ENCODE data around the gene HBEGF. TPM values are rescaled to one million over a fixed set of nuclear protein-coding genes. Genes with fewer than 3 reads are reported as not detected.

The HBEGF gene
- polyA plus RNA-seq, 2 of the 4 experiments (the other 2 are of a cell fraction) = 3.4 to 5.0 TPM

GRCh38 chr5:140311011-140311467 lies 35.4 kb downstream of the HBEGF start:
- WGBS (ENCODE audit: missing lambda C conversion rate) = 73% methylated on average over 5 of the region's 5 CpGs
- ATAC-seq (peak; percentile 89 to 94), DNase-seq (ENCODE audit: low read depth in 1 of 2, low spot score in 1 of 2) (peak in 1 of 2 experiments; percentile 61), FAIRE-seq (no peak)
- Histone ChIP-seq H3K4me3 (no peak overlapping the region), H3K9me3 (no peaks in the 10 kb centered on the region), H3K4me2 (peak overlapping the region; percentile 39; the same call in 2 of the 3 replicates), H3K4me1 (peaks cover 23% of the 10 kb centered on the region), H3K27ac (peak overlapping the region in 1 of 2 experiments; percentile 68; a peak in 3 of 6 replicates)
- peak; percentile 77 for TF ChIP-seq MAFK (IDR thresholded peaks at IDR 0.05; ENCODE audit: partially characterized antibody)
- no peak for TF ChIP-seq ESRRA (IDR thresholded peaks at IDR 0.05; ENCODE audit: borderline replicate concordance, low read length)
- TF ChIP-seq FOSL2 (IDR thresholded peaks at IDR 0.05) = peak; percentile 40; the same call in 1 of the 2 replicates
- peak; percentile 89 for TF ChIP-seq FOSL2 (CRISPR knock-in tag; IDR thresholded peaks at IDR 0.05)
- ChIA-PET CTCF (interaction anchor here (0.8 to 3.9 kb wide), 5 partner anchors 9 to 67 kb away, joined by 3 to 24 read pairs (median 3); partner anchors contain the start of gene HBEGF), POLR2A (interaction anchor here (1.5 to 1.7 kb wide), 2 partner anchors 8 to 35 kb away, joined by 4 to 10 read pairs; partner anchors contain the start of genes HBEGF and PFDN1)

GRCh38 chr5:140310434-140310833 lies 36.0 kb downstream of the HBEGF start:
- Histone ChIP-seq H3K4me1 (peaks cover 23% of the 10 kb centered on the region), H3K4me3 (no peak overlapping the region), H3K4me2 (peak overlapping the region; percentile 39; the same call in 2 of the 3 replicates), H3K9me3 (no peaks in the 10 kb centered on the region), H3K27ac (peak overlapping the region; percentile 32 to 68; a peak in 3 of 6 replicates)
- 89% methylated on average over 2 of the region's 2 CpGs for WGBS (ENCODE audit: missing lambda C conversion rate)
- CTCF ChIA-PET = interaction anchor here (0.9 to 3.9 kb wide), 4 partner anchors 8 to 66 kb away, joined by 3 to 24 read pairs (median 6); partner anchors contain the start of gene HBEGF
- ATAC-seq (no peak), FAIRE-seq (no peak), DNase-seq (ENCODE audit: low read depth in 1 of 2, low spot score in 1 of 2) (no peak)
- POLR2A ChIA-PET = interaction anchor here (1.5 to 1.7 kb wide), 2 partner anchors 8 to 36 kb away, joined by 4 to 10 read pairs; partner anchors contain the start of genes HBEGF and PFDN1
- TF ChIP-seq HOXB5 (CRISPR knock-in tag; IDR thresholded peaks at IDR 0.05) (no peak), MYC (IDR thresholded peaks at IDR 0.05; ENCODE audit: borderline replicate concordance, low read length) (no peak), BCL3 (IDR thresholded peaks at IDR 0.05) (no peak), PBX3 (IDR thresholded peaks at IDR 0.05) (no peak), NR3C1 (IDR thresholded peaks at IDR 0.05) (no peak), TP53 (CRISPR knock-in tag; IDR thresholded peaks at IDR 0.05) (no peak), JUNB (IDR thresholded peaks at IDR 0.05) (no peak), FOXS1 (CRISPR knock-in tag; IDR thresholded peaks at IDR 0.05) (no peak), ZNF302 (CRISPR knock-in tag; IDR thresholded peaks at IDR 0.05) (no peak), POLR2AphosphoS2 (conservative IDR thresholded peaks at IDR 0.05; ENCODE audit: low read length) (no peak), REST (IDR thresholded peaks at IDR 0.05) (no peak), HOXA7 (CRISPR knock-in tag; IDR thresholded peaks at IDR 0.05) (no peak), ZFP36 (IDR thresholded peaks at IDR 0.05; ENCODE audit: borderline replicate concordance, partially characterized antibody) (no peak), KDM1A (IDR thresholded peaks at IDR 0.05; ENCODE audit: low read depth) (no peak)

All from A549 (cell line).